ENCODE measurements around the gene NAA60. TPM values are rescaled to one million over a fixed set of nuclear protein-coding genes. Genes with fewer than 3 reads are reported as not detected.
"Not testable (repeated sequence)": the region's sequence is repeated elsewhere in the genome, so short reads cannot be mapped to it uniquely, and the experiment has no call there.

The NAA60 gene
- total and polyA plus RNA-seq, 10 donors = 27.2 to 85.9 (median 46.3) TPM

DNA sequence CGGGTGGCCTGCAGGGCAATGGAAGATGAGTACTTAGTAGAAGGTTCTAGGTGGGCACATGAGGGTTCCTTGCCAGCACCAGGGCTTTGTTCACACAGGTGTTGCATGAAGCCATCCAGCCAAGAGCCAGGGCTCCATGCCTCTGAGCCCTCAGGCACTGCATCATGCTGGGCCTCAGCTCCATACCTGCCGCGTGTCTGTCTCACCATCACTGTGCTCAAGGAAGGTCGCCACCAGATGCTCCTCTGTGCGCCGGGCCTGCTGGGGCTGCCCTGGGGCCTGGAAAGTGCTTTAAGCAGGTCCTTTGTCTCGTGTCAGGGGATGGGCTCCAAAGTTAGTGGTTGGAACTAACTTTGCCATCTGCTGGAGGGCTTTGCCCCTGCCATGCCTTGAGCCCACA is 26.3 kb downstream of the NAA60 start:
- Histone ChIP-seq H3K4me3 (no peak overlapping the region), H3K27me3 (replicated peaks in 1 of 7) (no peaks in the 10 kb centered on the region), H3K4me1 (peaks cover 0 to 95% (median 46%) of the 10 kb centered on the region in 6 donors), H3K9me3 (peaks cover 0 to 5% (median 0%) of the 10 kb centered on the region in 8 donors), H3K27ac (no peak overlapping the region), H3K36me3 (peaks cover 0 to 96% (median 15%) of the 10 kb centered on the region in 6 donors)
- DNase-seq = peak; percentile 61
- intact Hi-C loops (cut with DNase I; ENCODE audit: low total_unique reads) = loop anchor here (10.0 kb wide), 1 partner anchor 195 kb away; no protein-coding TSS in a partner anchor
- WGBS, 5 donors = 90 to 96% (median 94%) methylated on average over 6 to 7 of the region's 7 CpGs
- TF ChIP-seq POLR2AphosphoS5 (IDR thresholded peaks at IDR 0.05) (peak in 1 of 3 donors; percentile 25), POLR2A (IDR thresholded peaks at IDR 0.05) (no peak)
- TF ChIP-seq, protein P1, sequence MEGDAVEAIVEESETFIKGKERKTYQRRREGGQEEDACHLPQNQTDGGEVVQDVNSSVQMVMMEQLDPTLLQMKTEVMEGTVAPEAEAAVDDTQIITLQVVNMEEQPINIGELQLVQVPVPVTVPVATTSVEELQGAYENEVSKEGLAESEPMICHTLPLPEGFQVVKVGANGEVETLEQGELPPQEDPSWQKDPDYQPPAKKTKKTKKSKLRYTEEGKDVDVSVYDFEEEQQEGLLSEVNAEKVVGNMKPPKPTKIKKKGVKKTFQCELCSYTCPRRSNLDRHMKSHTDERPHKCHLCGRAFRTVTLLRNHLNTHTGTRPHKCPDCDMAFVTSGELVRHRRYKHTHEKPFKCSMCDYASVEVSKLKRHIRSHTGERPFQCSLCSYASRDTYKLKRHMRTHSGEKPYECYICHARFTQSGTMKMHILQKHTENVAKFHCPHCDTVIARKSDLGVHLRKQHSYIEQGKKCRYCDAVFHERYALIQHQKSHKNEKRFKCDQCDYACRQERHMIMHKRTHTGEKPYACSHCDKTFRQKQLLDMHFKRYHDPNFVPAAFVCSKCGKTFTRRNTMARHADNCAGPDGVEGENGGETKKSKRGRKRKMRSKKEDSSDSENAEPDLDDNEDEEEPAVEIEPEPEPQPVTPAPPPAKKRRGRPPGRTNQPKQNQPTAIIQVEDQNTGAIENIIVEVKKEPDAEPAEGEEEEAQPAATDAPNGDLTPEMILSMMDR (IDR thresholded peaks at IDR 0.05 in 8 of 11, conservative IDR thresholded peaks at IDR 0.05 in 3 of 11) = no peak

GRCh38 chr16:3470723-3471122 is 27.2 kb downstream of the NAA60 start:
- peaks cover 0 to 95% (median 12%) of the 10 kb centered on the region in 6 donors for H3K36me3 ChIP-seq
- 85 to 95% (median 87%) methylated on average over 9 of the region's 9 CpGs for WGBS, 5 donors
- peaks cover 0 to 93% (median 44%) of the 10 kb centered on the region in 6 donors for H3K4me1 ChIP-seq
- H3K4me3 ChIP-seq = no peak overlapping the region
- no peak overlapping the region for H3K27ac ChIP-seq
- no peaks in the 10 kb centered on the region for H3K27me3 ChIP-seq (replicated peaks in 1 of 7)
- no peak for TF ChIP-seq POLR2AphosphoS5 (IDR thresholded peaks at IDR 0.05)
- TF ChIP-seq, protein P1 (IDR thresholded peaks at IDR 0.05 in 8 of 11, conservative IDR thresholded peaks at IDR 0.05 in 3 of 11) = no peak
- TF ChIP-seq POLR2A (IDR thresholded peaks at IDR 0.05) = no peak
- intact Hi-C loops (cut with DNase I; ENCODE audit: low total_unique reads) = no loop called here
- H3K9me3 ChIP-seq = peaks cover 0 to 5% (median 0%) of the 10 kb centered on the region in 8 donors
- peak; percentile 47 for DNase-seq

GRCh38 chr16:3471518-3472176 is 28.2 kb downstream of the NAA60 start:
- H3K9me3 ChIP-seq = peaks cover 0 to 5% (median 0%) of the 10 kb centered on the region in 8 donors
- H3K27me3 ChIP-seq (replicated peaks in 1 of 7) = no peaks in the 10 kb centered on the region
- peaks cover 0 to 91% (median 42%) of the 10 kb centered on the region in 6 donors for H3K4me1 ChIP-seq
- H3K36me3 ChIP-seq = peaks cover 0 to 95% (median 6%) of the 10 kb centered on the region in 6 donors
- TF ChIP-seq POLR2A (IDR thresholded peaks at IDR 0.05) (no peak), POLR2AphosphoS5 (IDR thresholded peaks at IDR 0.05) (no peak)
- TF ChIP-seq, protein P1 (IDR thresholded peaks at IDR 0.05 in 8 of 11, conservative IDR thresholded peaks at IDR 0.05 in 3 of 11) = no peak
- 88 to 93% (median 92%) methylated on average over 16 to 20 of the region's 20 CpGs for WGBS, 5 donors
- no peak overlapping the region for H3K4me3 ChIP-seq
- no peak overlapping the region for H3K27ac ChIP-seq
- DNase-seq = no peak
- intact Hi-C loops (cut with DNase I; ENCODE audit: low total_unique reads) = no loop called here

DNA sequence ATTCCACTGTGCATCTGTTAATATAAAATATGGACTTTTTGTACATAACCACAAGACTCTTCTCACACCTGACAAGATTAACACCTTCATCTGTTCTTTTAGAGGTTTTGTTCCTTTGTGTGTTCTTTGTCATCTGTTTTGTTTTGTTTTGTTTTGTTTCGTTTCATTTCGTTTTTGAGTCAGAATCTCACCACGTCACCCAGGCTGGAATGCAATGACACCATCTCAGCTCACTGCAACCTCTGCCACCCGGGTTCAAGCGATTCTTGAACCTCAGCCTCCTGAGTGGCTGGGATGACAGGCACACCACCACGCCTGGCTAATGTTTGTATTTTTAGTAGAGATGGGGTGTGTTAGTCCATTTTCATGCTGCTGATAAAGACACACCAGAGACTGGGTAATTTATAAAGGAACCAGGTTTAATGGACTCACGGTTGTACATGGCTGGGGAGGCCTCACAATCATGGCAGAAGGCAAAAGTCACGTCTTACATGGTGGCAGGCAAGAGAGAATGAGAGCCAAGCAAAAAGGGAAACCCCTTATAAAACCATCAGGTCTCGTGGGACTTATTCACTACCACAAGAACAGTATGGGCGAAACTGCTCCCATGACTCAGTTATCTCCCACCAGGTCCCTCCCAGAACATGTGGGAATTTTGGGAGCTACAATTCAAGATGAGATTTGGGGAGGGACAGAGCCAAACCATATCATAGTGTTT is 29.6 kb downstream of the NAA60 start:
- Histone ChIP-seq H3K9me3 (peaks cover 0 to 5% (median 0%) of the 10 kb centered on the region in 8 donors), H3K36me3 (peaks cover 0 to 95% (median 6%) of the 10 kb centered on the region in 6 donors), H3K27me3 (replicated peaks in 1 of 7) (no peaks in the 10 kb centered on the region), H3K4me3 (no peak overlapping the region), H3K4me1 (peaks cover 0 to 77% (median 36%) of the 10 kb centered on the region in 6 donors), H3K27ac (no peak overlapping the region)
- TF ChIP-seq, protein P1 (IDR thresholded peaks at IDR 0.05 in 8 of 11, conservative IDR thresholded peaks at IDR 0.05 in 3 of 11) = no peak
- TF ChIP-seq POLR2AphosphoS5 (IDR thresholded peaks at IDR 0.05) = no peak
- TF ChIP-seq POLR2A (IDR thresholded peaks at IDR 0.05) = no peak
- intact Hi-C loops (cut with DNase I; ENCODE audit: low total_unique reads) = no loop called here
- WGBS, 5 donors = 78 to 90% (median 86%) methylated on average over 10 of the region's 10 CpGs
- DNase-seq = no peak

GRCh38 chr16:3473596-3473943 is 30.1 kb downstream of the NAA60 start:
- DNase-seq; H3K4me3 ChIP-seq; H3K27ac ChIP-seq; intact Hi-C loops (cut with DNase I; ENCODE audit: low total_unique reads); H3K27me3 ChIP-seq (replicated peaks in 1 of 7); H3K9me3 ChIP-seq: not testable (repeated sequence)
- peaks cover 0 to 95% (median 8%) of the 10 kb centered on the region in 6 donors for H3K36me3 ChIP-seq
- peaks cover 0 to 71% (median 31%) of the 10 kb centered on the region in 6 donors for H3K4me1 ChIP-seq
- 84 to 96% (median 89%) methylated on average over 3 of the region's 3 CpGs for WGBS, 5 donors
